H1 (cell line): ENCODE data around the gene CCPG1. TPM values are rescaled to one million over a fixed set of nuclear protein-coding genes. Genes with fewer than 3 reads are reported as not detected.
"Not testable (repeated sequence)": the region's sequence is repeated elsewhere in the genome, so short reads cannot be mapped to it uniquely, and the experiment has no call there.

Experiments
- CTCF ChIA-PET: fragments of 300-600 bp; sonication (Branson Sonifier 250); formaldehyde crosslinking; loops from one replicate; lab custom pipeline; 2021; ENCODE audit not compliant: partially characterized antibody; lab: Charles Lee
- POLR2A ChIA-PET: fragments of 300-600 bp; sonication (Branson Sonifier 250); formaldehyde crosslinking; loops from one replicate; lab custom pipeline; 2021; ENCODE audit warnings: inconsistent platforms; ENCODE audit not compliant: partially characterized antibody; lab: Charles Lee
- DNase-seq, 2 experiments: peaks; one replicate each; pipeline versions ENCODE4 v3.0.0 to v3.0.0-alpha.2; 2010 to 2022; ENCODE audit warnings: low spot score in 2 of 2, low read depth in 1 of 2, mixed read lengths in 1 of 2
- FAIRE-seq: peaks from 2 replicates; lab custom pipeline; 2011; peaks lifted over from hg19 to GRCh38; lab: Jason Lieb, UNC
- H2AFZ ChIP-seq: 2 replicates; pipeline ENCODE4 v1.8.1; 2012; ENCODE audit warnings: low read length, inconsistent platforms
- H2AK5ac ChIP-seq: 2 replicates; pipeline ENCODE4 v1.6.1; 2013; ENCODE audit warnings: low read depth, low read length
- H2BK120ac ChIP-seq: replicated peaks from 2 replicates; pipeline ENCODE3; 2013; ENCODE audit warnings: low read depth, low read length, inconsistent platforms
- H2BK12ac ChIP-seq: 2 replicates; pipeline ENCODE4 v1.6.1; 2013; ENCODE audit warnings: low read depth, low read length
- H2BK15ac ChIP-seq: 2 replicates; pipeline ENCODE4 v1.6.1; 2013; ENCODE audit warnings: low read length
- H2BK20ac ChIP-seq: 2 replicates; pipeline ENCODE4 v1.6.1; 2013; ENCODE audit warnings: low read length
- H2BK5ac ChIP-seq: 2 replicates; pipeline ENCODE4 v1.6.1; 2013; ENCODE audit warnings: low read depth, low read length
- H3K14ac ChIP-seq: 2 replicates; pipeline ENCODE4 v1.6.1; 2013; ENCODE audit warnings: inconsistent platforms; ENCODE audit not compliant: insufficient read length
- H3K18ac ChIP-seq: 2 replicates; pipeline ENCODE4 v1.6.1; 2013; ENCODE audit warnings: low read length; ENCODE audit errors: extremely low read depth
- H3K23ac ChIP-seq: 2 replicates; pipeline ENCODE4 v1.6.1; 2013; ENCODE audit warnings: inconsistent platforms; ENCODE audit not compliant: insufficient read length
- H3K23me2 ChIP-seq: 2 replicates; pipeline ENCODE4 v1.6.1; 2013; ENCODE audit warnings: low read depth, low read length
- H3K27ac ChIP-seq: 2 replicates; pipeline ENCODE4 v1.6.1; 2011; ENCODE audit warnings: low read depth, low read length, inconsistent platforms
- H3K27me3 ChIP-seq, 4 experiments: replicated peaks in 1 of 4; 1 replicate in 1 of 4; 2 replicates in 3 of 4; pipeline versions ENCODE4 v1.6.1 to v1.8.1; 2011 to 2013; ENCODE audit warnings: low read length in 3 of 4, mild to moderate bottlenecking in 3 of 4, inconsistent platforms in 2 of 4, mixed read lengths in 2 of 4, moderate library complexity in 1 of 4; ENCODE audit not compliant: control insufficient read depth in 3 of 4, insufficient read depth in 3 of 4; ENCODE audit errors: extremely low read depth in 1 of 4
- H3K36me3 ChIP-seq, 4 experiments: 2 replicates each; pipeline versions ENCODE4 v1.6.1 to v1.8.1; 2011 to 2013; ENCODE audit warnings: mild to moderate bottlenecking in 4 of 4, low read length in 3 of 4, moderate library complexity in 2 of 4, control low read depth in 1 of 4, inconsistent platforms in 1 of 4; ENCODE audit not compliant: insufficient read depth in 4 of 4, control insufficient read depth in 2 of 4
- H3K4ac ChIP-seq: replicated peaks from 2 replicates; pipeline ENCODE3; 2013; ENCODE audit warnings: low read length, low read depth, mixed read lengths, inconsistent platforms; ENCODE audit not compliant: insufficient read length
- H3K4me1 ChIP-seq, 4 experiments: replicated peaks in 1 of 4; 1 replicate in 1 of 4; 2 replicates in 3 of 4; pipeline versions ENCODE4 v1.6.1 to v1.8.1; 2011 to 2013; ENCODE audit warnings: low read length in 3 of 4, inconsistent platforms in 2 of 4, mixed read lengths in 1 of 4; ENCODE audit not compliant: insufficient read depth in 4 of 4, control insufficient read depth in 3 of 4
- H3K4me2 ChIP-seq, 2 experiments: 2 replicates each; pipeline versions ENCODE4 v1.6.1 to v1.8.1; 2011 to 2013; ENCODE audit warnings: low read depth in 2 of 2, low read length in 2 of 2, control low read depth in 1 of 2, inconsistent platforms in 1 of 2, mild to moderate bottlenecking in 1 of 2; ENCODE audit not compliant: insufficient read depth in 1 of 2
- H3K4me3 ChIP-seq, 4 experiments: fragments of 200-600, 300-600 bp in 1 of 4; sonication (generic), shearing (Covaris generic), sonication (Bioruptor Twin) in 1 of 4; 2 replicates each; pipeline versions ENCODE4 v1.5.1 to v1.8.1; 2011 to 2016; ENCODE audit warnings: low read length in 4 of 4, low read depth in 3 of 4, control low read depth in 2 of 4, inconsistent platforms in 2 of 4, mild to moderate bottlenecking in 2 of 4, mixed read lengths in 1 of 4, moderate library complexity in 1 of 4; ENCODE audit not compliant: insufficient read depth in 2 of 4; ENCODE audit errors: extremely low read depth in 1 of 4
- H3K56ac ChIP-seq: replicated peaks from 2 replicates; pipeline ENCODE3; 2013; ENCODE audit warnings: low read depth, mild to moderate bottlenecking, mixed read lengths, low read length, inconsistent platforms; ENCODE audit not compliant: insufficient read length
- H3K79me1 ChIP-seq: 2 replicates; pipeline ENCODE4 v1.6.1; 2013; ENCODE audit warnings: low read depth, low read length, control low read depth
- H3K79me2 ChIP-seq, 2 experiments: 2 replicates each; pipeline versions ENCODE4 v1.6.1 to v1.8.1; 2012 to 2013; ENCODE audit warnings: low read length in 2 of 2, mild to moderate bottlenecking in 2 of 2, inconsistent platforms in 1 of 2; ENCODE audit not compliant: insufficient read depth in 2 of 2, control insufficient read depth in 1 of 2
- H3K9ac ChIP-seq, 4 experiments: replicated peaks in 1 of 4; 1 replicate in 1 of 4; 2 replicates in 3 of 4; pipeline versions ENCODE4 v1.6.1 to v1.8.1; 2011 to 2013; ENCODE audit warnings: low read depth in 3 of 4, low read length in 3 of 4, control low read depth in 2 of 4, mild to moderate bottlenecking in 2 of 4, moderate library complexity in 2 of 4, inconsistent platforms in 1 of 4; ENCODE audit errors: extremely low read depth in 1 of 4
- H3K9me3 ChIP-seq, 2 experiments: 2 replicates each; pipeline versions ENCODE4 v1.6.1 to v1.8.1; 2012 to 2013; ENCODE audit warnings: mild to moderate bottlenecking in 2 of 2, moderate library complexity in 2 of 2, control low read depth in 1 of 2, inconsistent platforms in 1 of 2, low read depth in 1 of 2, low read length in 1 of 2, mixed read lengths in 1 of 2; ENCODE audit not compliant: insufficient read depth in 2 of 2
- H4K20me1 ChIP-seq, 2 experiments: replicated peaks in 1 of 2; 2 replicates each; pipeline versions ENCODE3 to v1.8.1; 2011 to 2013; ENCODE audit warnings: inconsistent platforms in 2 of 2, low read length in 2 of 2, mild to moderate bottlenecking in 1 of 2; ENCODE audit not compliant: insufficient read depth in 2 of 2, control insufficient read depth in 1 of 2
- H4K5ac ChIP-seq: 2 replicates; pipeline ENCODE4 v1.6.1; 2013; ENCODE audit warnings: low read length, low read depth, mixed read lengths, inconsistent platforms; ENCODE audit not compliant: insufficient read length
- H4K8ac ChIP-seq: 2 replicates; pipeline ENCODE4 v1.8.0; 2013; ENCODE audit warnings: mild to moderate bottlenecking, moderate library complexity, low read length, inconsistent platforms; ENCODE audit not compliant: insufficient read depth; ENCODE audit errors: extremely low read depth
- H4K91ac ChIP-seq: replicated peaks from 2 replicates; pipeline ENCODE3; 2013; ENCODE audit warnings: low read length, mixed read lengths, inconsistent platforms; ENCODE audit not compliant: insufficient read length
- EP300 ChIP-seq, 2 experiments: IDR thresholded peaks; 1 replicate in 1 of 2; 2 replicates in 1 of 2; pipeline ENCODE4 v1.6.1; 2011 to 2012; ENCODE audit warnings: low read depth in 2 of 2, low read length in 2 of 2, mild to moderate bottlenecking in 2 of 2, borderline replicate concordance in 1 of 2, inconsistent platforms in 1 of 2, moderate library complexity in 1 of 2
- WGBS, 2 experiments: shearing (Covaris generic) in 1 of 2; methylation state at CpG; one replicate each; pipeline versions ENCODE4 v1.1.6 to v1.1.7; 2013 to 2015; ENCODE audit warnings: low lambda C conversion rate in 2 of 2, mixed read lengths in 2 of 2, inconsistent platforms in 1 of 2, low coverage in 1 of 2, missing lambda C conversion rate in 1 of 2; ENCODE audit not compliant: insufficient replicate concordance in 2 of 2, insufficient coverage in 1 of 2, insufficient read length in 1 of 2; ENCODE audit errors: extremely low coverage in 1 of 2, missing lambda C conversion rate in 1 of 2; 5-methylcytosine and 5-hydroxymethylcytosine counted together
- polyA plus RNA-seq, 7 experiments: library from polyadenylated mRNA; depleted of rRNA in 3 of 7; stranded (reverse) in 5 of 7; unstranded in 2 of 7; fragments of >200 nt in 5 of 7; fragments of 200-250 nt in 2 of 7; gene quantifications; 1 replicate in 5 of 7; 2 replicates in 1 of 7; 4 replicates in 1 of 7; pipeline versions ENCODE4 v1.2.1 to v1.2.3, GENCODE V29; 2011 to 2013; ENCODE audit warnings: missing spikeins in 2 of 7, mixed read lengths in 2 of 7
- total RNA-seq: library from RNA; stranded (reverse); fragmentation: NEBNext Ultra II Directional; extraction: Animal tissue kit (Norgen Biotek cat#: 25700); gene quantifications from 2 replicates; pipeline ENCODE4 v1.2.1, GENCODE V29; 2021

CCPG1 gene
- total and polyA plus RNA-seq, 2 of the 8 experiments (the other 6 are each of a cell fraction or from before 2014, with no cell fraction given) = 2.3 to 13.2 TPM

DNA sequence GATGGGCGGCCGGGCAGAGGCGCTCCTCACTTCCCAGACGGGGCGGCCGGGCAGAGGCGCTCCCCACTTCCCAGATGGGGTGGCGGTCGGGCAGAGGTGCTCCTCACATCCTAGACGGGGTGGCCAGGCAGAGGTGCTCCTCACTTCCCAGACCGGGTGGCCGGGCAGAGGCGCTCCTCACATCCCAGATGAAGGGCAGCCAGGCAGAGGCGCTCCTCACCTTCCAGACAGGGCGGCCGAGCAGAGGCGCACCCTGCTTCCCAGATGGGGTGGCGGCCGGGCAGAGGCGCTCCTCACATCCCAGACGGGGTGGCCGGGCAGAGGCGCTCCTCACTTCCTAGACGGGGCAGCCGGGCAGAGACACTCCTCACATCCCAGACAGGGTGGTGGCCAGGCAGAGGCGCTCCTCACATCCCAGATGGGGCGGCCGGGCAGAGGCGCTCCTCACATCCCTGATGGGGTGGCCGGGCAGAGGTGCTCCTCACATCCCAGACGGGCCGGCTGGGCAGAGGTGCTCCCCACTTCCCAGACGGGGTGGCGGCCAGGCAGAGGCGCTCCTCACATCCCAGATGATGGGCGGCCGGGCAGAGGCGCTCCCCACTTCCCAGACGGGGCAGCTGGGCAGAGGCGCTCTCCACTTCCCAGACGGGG lies 38.3 kb upstream of the CCPG1 start:
- H3K23me2 ChIP-seq, POLR2A ChIA-PET, H4K5ac ChIP-seq, H2BK15ac ChIP-seq, H3K4me2 ChIP-seq, H3K4me1 ChIP-seq, H4K8ac ChIP-seq, H4K91ac ChIP-seq, H2AFZ ChIP-seq, H3K23ac ChIP-seq, DNase-seq, H3K27ac ChIP-seq, H3K56ac ChIP-seq, H2AK5ac ChIP-seq, CTCF ChIA-PET, H3K18ac ChIP-seq, FAIRE-seq, H3K79me1 ChIP-seq, H2BK12ac ChIP-seq, H3K14ac ChIP-seq, H3K79me2 ChIP-seq, H3K9ac ChIP-seq, H3K36me3 ChIP-seq, H3K27me3 ChIP-seq, H3K4ac ChIP-seq, H2BK120ac ChIP-seq, H3K4me3 ChIP-seq, H2BK5ac ChIP-seq, H2BK20ac ChIP-seq, H4K20me1 ChIP-seq: not testable (repeated sequence)
- TF ChIP-seq EP300 (IDR thresholded peaks at IDR 0.05; ENCODE audit: borderline replicate concordance in 1 of 2, low read depth in 2 of 2, low read length in 2 of 2) = peak in 1 of 2 experiments; percentile 1; a peak in 1 of 3 replicates
- 95% methylated on average over 4 of the region's 41 CpGs; no CpG with 5 or more reads in 1 of the 2 experiments for WGBS, 2 experiments
- H3K9me3 ChIP-seq = peaks cover 6 to 35% of the 10 kb centered on the region in 2 experiments; a peak in 2 of 4 replicates
